GM19438 (cell line): ENCODE data around the gene ERCC5.

Source experiments
- ATAC-seq: cut with Tn5 transposase; IDR thresholded peaks from one replicate; pipeline ENCODE4 v1.9.1; 2021; ENCODE audit warnings: low read depth; ENCODE audit not compliant: unreplicated experiment

The ERCC5 gene

DNA sequence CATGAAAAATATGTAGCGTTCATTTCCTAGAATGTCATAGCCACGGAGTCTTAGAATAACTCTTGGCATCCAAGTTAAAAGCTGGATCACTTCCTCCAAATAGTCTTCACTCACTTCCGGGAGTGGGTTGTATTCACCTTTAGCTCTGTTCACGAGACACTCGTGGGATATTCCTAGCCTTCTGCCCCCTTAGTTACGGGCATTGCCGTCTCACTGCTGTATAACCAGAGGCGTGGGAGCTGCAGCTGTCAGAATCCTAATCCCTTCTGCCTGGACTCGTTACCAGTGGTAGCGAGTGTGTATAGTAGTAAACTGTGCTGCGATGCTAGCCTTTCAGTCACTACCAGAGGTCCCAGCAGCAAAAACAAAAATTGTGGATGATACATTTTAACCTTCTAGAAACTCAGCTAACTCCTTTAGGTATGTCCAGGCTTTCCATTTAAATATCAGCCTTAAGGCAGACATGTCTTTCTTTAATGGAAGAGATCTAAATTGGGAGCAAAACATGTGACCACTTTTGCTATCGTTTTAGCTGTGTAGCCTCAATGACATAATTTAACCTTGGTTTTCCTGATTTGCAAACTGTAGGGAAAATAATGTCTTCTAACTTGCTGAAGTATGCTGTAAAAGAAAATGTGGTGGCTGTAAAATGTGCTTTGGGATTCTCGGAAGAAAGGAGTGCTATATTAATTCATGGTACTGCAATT lies 34.1 kb downstream of the ERCC5 start:
- no peak for ATAC-seq

DNA sequence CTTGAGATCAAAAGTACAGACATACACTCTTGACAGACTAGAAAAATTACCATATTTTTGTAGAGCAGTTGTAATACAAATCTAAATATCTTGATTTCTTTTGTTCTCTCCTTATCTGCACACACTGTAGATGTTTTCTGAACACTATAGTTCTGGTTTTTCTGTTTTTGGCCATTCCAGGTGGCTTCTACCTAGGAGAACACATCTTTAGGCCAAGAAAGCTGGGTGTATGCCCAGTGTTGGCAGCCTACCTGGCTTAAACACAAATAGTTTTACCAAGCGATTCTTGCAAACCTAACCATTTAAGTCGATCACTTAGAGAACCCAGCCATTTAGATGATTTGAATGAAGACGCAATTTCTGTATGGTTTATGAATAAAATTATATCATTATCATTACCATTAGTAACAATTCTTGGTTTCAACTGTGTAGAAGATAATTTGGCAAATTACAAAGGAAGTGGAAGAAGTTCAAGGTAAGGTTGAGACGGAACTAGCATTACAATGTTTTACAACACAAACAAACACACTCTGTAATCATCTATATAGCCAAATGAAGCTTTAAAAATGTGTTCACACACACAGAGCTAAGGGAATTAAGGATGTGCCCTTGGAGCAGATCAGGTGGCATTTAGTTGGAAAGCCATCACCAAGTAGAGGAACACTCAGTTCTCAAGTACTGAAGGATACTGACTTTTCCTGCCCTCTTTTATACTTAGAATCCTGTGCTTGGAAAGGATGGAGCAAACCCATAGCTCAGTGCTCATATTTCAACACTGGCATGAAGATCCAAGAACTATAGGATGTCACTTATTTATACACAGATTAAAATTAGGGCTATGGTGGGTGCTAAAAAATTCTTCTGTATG lies 36.2 kb downstream of the ERCC5 start:
- ATAC-seq: no peak

GRCh38 chr13:102892503-102892902 lies 46.7 kb downstream of the ERCC5 start:
- ATAC-seq: no peak

DNA sequence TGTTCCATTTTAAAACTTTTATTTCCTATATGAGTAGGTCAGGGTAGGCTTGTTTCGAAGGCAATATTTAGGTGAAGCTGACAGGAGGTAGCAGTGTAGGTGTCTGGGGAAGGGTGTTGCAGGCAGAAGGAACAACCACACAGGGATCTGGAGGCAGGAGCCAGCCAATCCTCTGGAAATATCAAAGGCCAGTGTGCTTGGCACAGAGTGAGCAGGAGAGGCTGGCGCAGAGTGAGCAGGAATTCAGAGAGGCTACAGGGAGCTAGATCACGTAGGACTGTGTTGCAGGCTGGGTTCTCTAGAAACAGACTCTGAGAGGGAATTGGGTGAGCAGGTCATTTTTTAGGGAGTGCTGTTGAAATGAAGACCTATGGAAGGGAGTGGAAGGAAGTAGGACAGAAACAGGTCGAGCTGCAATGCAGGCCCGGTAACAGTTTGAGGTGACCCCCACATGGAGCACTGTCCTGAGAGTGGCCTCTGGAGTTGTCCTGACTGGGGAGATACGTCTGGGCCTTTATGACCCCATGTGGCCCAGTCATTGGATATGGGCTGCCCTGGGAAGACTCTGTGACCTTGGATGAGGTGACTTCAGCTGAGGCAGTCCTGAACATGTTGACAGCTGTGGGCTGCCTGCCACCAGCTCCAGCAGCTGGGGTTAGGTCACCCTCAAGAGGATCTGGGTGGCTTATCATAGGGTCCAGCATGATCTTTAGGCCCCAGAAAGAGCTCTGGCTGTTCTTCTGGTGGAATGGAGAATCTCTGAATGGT lies 51.7 kb downstream of the ERCC5 start:
- ATAC-seq: no peak

DNA sequence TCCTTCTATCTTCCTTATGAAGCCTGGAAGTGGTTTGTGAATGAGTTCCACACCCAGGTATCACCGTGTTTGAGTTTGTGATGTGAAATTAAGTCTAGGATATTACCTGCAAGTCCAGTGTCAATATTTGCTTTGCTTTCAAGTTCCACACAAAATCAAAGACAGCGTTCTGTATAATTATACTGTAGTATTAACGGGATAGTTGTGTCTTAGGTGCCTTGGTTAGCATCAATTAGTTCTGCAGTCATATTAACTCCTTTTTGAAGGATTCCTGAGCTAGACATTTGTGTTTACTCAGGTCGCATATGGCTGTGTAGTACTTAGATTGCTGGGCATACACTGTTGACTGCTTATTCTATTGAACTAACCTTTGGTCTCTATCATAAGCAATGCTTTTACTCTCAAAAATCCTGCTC lies 54.4 kb downstream of the ERCC5 start:
- ATAC-seq: no peak

DNA sequence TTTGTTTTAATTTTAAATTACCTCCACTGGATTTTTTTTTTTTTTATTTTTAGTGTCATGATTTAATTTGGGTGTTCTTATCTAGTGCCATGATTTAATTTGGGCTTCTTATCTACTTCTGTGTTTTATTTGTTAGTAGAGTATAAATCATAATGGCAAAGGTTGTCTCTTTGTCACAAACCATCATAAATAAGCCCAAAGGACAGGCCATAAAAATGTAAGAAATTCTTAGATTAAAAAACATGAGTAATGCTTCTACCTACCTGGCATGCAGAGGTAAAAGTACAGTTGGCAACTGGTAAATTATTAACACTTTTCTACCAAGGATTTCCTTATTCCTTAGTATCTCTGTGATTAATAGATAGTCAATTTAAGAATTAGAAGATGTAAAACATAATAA lies 55.2 kb downstream of the ERCC5 start:
- ATAC-seq: no peak

GRCh38 chr13:102901615-102902305 lies 55.9 kb downstream of the ERCC5 start:
- no peak for ATAC-seq

DNA sequence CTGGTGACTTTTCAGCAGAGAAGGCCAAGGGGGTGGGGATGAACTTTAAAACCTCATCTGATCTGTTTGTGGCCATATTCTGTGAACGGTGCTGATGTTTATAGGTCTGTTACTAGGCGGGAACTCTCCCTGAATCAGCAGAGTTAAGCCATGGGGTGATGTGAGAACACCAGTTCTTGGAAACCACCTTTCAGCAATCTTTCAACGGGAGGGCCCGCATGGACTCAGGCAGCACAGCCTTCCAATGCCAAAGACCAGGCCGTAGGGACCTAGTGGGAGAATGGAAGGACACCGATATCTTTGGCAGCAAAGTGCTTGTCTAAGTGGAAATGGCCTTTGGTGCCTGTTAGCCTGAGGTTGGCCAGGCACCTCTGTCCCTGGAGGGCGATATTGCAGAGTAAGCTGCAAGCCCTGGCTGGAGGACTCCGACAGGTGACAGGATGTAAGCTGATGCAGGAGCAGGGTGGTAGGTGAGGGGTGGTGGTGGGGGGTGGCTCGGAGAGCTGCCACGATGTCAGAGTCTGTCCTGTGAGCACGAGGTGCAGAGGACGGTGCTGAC lies 57.0 kb downstream of the ERCC5 start:
- ATAC-seq: no peak

DNA sequence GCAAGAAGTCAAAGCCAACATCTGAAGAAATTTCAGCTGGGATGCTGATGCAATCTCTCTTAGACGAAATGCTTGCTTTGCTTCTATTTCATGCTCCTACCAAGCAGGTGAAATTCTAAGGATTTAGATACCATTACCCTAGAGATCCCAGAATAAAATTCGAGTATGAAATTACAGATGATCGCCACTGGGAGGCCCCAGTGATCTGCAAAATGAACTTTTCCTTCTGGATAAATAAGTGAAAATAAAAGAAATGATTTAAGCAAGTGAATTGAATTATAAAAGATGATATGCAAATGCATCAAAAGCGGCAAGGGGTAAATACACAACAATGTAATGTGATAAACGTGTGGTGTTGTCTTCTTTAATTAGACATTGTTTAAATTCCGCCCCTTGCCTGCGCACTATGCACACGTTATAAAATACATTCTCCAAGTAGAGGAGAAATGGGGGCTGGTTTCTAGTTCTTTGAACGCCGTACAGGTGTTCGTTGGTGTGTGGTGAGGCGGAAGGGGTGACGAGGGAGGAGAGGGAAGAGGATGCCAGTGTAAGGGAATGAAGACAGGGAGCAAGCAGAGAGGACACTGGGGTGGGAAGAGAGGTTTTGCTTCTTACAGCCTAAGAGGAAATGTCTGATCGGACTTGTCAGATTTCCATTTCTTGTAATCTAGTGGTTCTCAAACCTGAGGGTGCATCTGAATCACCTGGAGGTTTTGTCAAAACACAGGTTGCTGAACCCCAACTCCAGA lies 58.0 kb downstream of the ERCC5 start:
- ATAC-seq: no peak

DNA sequence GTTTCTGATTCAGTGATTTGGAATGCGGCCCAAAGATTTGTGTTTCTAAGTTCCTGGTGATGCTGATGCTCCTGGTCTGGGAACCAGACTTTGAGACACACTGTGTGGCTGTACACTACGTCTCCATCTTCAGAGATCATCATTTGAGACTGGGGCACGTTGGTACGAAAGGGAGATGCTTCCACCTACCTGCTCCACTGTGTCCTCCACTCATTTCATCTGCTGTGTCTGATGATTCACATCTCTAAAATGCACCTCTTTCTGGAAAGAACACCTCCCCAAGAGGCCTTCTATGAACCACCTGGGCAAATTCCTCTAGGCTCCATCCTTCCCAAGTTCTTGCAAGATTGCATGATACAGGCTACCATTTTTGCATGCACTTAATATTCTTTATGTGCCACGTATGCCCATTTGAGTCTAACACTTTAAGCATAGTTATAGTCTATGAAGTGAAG lies 58.6 kb downstream of the ERCC5 start:
- no peak for ATAC-seq

DNA sequence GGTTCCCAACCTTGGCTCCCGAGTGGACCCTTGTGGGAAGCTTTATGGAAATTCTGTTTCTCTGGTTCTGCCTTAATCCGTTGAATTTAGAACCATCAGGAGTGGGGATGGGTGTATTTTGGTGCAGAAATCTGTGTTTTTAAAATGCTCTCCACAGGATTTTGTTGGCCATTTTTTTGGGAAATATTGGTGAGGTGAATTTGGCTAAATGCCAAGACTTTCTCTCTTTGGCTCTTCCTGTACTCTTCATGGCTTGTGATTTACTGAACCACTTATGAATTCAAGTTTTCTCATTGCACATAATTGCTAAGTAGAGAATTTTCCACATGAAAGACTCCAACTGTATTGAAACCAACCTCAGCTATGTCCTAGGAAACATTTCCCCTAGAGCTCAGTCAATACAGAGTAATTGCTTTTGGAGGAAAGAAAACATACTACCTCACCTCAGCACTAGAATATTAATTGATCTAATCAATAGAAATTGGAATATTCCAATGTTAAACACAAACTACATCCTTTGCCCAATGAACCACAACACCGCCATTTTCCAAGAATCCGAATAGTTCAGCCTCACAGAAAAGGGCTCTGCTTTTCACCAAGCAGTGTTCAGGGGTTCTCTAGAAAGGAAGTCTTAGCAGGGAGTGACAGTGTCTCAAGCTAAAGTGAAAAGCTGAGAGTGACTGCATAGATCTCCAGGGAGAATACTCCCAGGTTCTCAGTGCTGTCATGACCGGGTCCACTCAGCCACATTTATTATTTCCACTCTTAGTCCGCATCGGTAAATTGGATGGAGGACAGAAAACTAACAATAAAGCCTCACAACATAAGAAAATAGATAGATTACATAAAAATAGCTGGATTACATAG lies 60.3 kb downstream of the ERCC5 start:
- no peak for ATAC-seq

DNA sequence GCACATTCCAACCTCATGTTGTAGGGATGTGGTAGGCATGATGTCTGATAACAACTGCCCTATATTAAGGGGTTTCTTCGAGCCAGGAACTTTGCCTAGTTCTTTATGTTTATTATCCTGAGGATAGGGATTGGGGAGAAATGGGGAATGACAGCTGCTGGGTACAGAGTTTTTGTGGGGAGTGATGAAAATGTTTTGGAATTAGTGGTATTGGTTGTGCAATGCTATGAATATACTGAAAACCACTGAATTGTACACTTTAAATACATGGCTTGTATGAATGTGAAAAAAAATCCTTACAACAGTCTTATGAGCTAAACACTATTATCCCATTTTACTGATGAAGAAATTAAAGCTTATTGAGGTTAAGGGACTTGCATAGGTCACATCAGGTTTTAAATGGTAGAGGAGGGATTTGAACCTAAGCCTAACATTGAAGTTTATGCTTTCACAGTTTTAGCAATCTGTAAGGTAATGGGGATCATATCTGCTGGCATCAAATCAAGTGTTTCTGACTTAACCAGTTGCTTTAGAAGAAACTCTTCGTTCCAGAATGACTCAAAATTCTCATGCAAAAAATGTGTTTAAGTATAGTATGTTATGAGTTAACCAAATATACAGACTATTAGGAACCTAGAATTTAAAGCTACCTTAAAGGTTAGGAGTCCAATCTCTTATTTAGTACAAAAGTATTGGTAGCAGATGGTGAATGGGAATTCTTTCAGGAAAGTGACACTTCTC lies 61.4 kb downstream of the ERCC5 start:
- no peak for ATAC-seq

DNA sequence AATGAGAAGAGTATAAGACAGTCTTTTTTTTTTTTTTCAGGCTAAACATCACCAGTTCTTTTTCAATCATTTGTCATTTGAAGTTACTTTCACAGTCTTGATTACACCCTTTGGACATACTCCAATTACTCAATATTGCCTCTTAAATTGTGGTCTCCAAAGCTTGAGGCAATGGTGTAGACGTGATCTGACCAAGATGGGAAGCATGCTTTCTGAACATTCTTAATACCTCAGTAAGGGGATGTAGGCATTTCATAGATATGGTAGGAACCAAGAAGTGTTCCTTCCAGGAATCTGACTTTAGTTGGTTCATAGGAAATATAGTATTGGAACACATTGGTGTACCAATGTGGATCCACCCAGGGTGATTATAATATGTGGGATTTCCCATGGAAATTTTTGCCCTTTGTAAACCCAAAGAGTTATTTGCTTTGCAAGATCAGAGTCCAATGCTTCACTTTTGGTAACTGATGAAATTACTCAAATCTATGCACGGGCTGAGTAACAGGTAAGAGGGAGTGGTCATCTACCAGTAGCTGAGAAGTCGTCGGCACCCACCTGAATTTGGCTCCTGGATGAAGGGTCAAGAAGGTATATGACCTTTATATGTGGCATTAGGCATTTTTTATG lies 62.2 kb downstream of the ERCC5 start:
- no peak for ATAC-seq

DNA sequence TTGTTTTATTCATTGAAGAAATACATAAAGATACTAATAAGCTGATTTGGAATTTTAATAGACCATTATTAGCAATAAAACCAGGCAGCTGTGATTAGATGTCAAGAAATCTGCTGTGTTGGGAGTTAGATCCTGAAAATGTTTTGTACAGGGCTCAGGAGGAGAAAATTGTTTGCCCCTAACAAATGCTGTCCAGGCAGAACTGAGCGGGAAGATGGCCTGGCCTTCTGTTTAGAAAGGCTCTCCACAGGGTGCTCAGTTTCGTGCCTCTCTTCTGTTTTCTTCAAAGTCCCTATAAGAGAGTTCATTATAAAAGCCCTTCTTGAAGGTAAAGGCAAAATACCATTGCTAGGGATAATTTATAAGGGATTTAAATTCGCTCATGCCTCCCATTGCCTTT lies 64.1 kb downstream of the ERCC5 start:
- ATAC-seq: no peak

GRCh38 chr13:102911336-102911735 lies 65.5 kb downstream of the ERCC5 start:
- no peak for ATAC-seq

DNA sequence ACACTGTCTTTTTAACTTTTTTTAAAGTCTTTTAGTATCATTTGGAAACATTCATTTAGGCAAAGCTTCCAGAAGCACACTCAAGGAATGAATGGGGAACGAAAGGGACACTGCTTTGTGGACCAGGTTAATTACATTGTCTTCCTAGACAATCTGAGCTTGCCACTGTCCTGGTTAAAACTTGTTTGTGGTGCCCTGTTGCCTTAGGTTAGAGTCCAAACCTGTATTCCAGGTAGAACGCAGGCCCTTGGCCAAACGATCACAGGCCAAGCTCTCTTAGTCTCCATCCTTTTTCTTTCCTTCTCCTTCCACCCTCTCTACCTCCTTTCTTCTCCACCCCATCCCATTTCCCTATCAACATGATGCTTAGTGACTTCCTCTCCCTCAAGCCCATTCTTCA lies 66.8 kb downstream of the ERCC5 start:
- no peak for ATAC-seq

GRCh38 chr13:102913914-102914313 lies 68.1 kb downstream of the ERCC5 start:
- ATAC-seq: no peak
